ENCODE measurements around the gene EIF2B4.

Gene EIF2B4

DNA sequence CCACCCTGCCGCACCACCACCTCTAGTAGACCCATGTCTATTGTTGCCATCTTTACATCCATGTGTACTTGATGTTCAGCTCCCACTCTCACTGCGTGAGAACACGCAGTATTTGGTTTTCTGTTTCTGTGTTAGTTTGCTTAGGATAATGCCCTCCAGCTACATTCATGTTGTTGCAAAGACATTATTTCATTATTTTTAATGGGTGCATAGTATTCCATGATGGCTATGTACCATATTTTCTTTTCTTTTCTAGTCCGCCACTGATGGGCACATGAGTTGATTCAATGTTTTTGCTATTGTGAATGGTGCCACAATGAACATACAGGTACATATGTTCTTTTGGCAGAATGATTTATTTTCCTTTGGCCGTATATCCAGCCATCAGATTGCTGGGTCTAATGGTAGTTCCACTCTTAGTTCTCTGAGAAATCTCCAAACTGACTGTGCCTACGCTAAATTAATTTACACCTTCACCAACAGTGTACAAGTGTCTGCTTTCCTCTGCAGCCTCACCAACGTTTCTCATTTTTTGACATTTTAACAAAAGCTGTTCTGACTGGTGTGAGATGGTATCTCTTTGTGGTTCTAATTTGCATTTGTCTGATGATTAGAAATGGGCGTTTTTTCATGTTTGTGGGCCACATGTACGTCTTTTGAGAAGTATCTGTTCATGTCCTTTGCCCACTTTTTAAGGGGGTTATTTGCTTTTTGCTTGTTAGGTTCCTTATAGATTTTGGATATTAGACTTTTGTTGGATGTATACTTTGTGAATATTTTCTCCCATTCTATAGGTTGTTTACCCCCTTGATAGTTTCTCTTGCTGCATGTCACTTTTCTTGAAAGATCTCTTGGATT is 20.9 kb upstream of the EIF2B4 start:
- no peak for DNase-seq (ENCODE audit: insufficient read length)
- TF ChIP-seq POLR2AphosphoS5 (IDR thresholded peaks at IDR 0.05; ENCODE audit: low read depth, low read length) (peak; percentile 25; the same call in 1 of the 2 replicates), TAF1 (IDR thresholded peaks at IDR 0.05; ENCODE audit: borderline replicate concordance, low read depth, low read length) (no peak), POLR2A (IDR thresholded peaks at IDR 0.05; ENCODE audit: low read depth, low read length) (no peak)

DNA sequence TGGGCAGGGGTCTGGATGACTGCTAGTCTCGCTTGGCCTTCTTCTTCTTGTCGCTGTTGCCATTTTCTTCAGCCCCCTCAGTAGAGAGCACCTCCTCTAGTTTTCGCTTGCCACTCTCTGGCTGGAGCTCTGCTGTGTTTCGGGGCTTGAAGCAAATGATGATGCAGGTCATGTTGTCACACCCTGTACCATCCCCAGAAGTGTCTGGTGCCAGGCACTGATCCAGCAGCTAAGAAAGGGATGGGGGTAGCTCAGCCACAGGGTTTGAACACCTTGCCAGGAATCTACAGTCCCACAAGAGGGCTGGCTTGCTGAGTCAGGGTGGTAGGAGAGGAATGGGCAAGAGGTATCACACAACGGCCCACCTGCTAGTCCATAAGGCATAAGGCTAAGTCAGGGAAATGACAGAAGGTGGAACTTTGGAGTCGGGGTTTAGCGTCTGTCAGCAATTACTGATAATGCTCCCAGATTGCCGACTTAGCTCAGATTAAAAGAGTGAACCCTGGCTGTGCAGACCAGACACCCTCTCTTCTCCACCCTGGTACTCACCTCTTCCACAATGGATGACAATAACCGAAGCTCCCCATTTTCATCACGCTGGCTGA is 11.5 kb upstream of the EIF2B4 start:
- DNase-seq (ENCODE audit: insufficient read length) (no peak), FAIRE-seq (no peak)
- TF ChIP-seq POLR2AphosphoS5 (IDR thresholded peaks at IDR 0.05; ENCODE audit: low read depth, low read length) (no peak), POLR2A (IDR thresholded peaks at IDR 0.05; ENCODE audit: low read depth, low read length) (no peak), TAF1 (IDR thresholded peaks at IDR 0.05; ENCODE audit: borderline replicate concordance, low read depth, low read length) (no peak)

More for the DNA sequence above, 20.9 kb upstream of the EIF2B4 start:
- no peak for FAIRE-seq

DNA sequence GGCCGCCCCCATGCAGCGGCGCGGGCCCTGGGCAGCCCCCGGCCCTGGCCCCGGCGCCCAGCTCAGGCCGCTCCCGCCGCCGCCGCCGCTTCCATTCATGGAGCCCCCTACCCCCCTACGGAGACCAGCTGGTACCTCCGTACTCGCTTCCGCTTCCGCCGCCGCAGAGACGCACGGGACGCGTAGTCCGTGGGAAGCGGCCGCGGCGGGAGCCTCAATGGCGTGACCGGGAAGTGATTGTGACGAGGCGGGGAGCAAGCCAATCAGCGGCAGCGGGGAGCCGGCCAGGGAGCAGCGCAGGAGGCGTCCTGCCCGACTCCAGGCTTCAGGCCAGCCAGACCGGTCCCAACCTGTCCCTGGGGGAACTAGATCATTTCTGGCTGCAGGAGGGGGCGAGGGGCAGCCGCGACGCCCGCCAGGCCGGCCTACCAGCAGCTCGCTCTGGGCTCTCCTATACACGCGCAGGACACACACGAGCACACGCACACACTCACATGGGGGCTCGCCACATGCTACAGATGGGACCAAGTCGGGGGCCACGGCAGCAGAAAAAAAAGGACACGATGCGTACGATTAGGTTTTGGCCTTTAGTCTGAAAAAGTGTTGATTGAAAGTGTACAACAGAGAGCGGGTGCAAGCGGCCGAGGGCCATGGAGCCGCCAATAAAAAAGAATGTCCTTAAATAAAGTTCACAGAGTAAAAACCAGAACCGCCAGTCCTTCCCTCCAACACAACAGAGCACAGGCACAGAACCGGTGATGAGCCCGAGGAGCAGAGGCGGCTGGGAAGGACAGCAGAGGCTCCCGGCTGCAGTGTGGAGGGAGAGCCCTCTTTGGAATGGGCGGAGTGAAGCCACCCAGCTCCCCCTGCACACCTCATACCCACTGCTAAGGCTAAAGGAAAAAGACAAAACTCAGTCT is 10.7 kb upstream of the EIF2B4 start, which contains the start of gene ZNF513:
Gene ZNF513 (minus strand): TSS at position 109 of the 920 bp plus-strand sequence. CDS start 208 bp downstream, outside the sequence.
- peak; percentile 98 for FAIRE-seq
- peak; percentile 74; the same call in 1 of the 2 replicates for TF ChIP-seq POLR2AphosphoS5 (IDR thresholded peaks at IDR 0.05; ENCODE audit: low read depth, low read length)
- TF ChIP-seq TAF1 (IDR thresholded peaks at IDR 0.05; ENCODE audit: borderline replicate concordance, low read depth, low read length), result no peak
- TF ChIP-seq POLR2A (IDR thresholded peaks at IDR 0.05; ENCODE audit: low read depth, low read length), result peak; percentile 67; the same call in 1 of the 2 replicates
- peak; percentile 92 for DNase-seq (ENCODE audit: insufficient read length)

DNA sequence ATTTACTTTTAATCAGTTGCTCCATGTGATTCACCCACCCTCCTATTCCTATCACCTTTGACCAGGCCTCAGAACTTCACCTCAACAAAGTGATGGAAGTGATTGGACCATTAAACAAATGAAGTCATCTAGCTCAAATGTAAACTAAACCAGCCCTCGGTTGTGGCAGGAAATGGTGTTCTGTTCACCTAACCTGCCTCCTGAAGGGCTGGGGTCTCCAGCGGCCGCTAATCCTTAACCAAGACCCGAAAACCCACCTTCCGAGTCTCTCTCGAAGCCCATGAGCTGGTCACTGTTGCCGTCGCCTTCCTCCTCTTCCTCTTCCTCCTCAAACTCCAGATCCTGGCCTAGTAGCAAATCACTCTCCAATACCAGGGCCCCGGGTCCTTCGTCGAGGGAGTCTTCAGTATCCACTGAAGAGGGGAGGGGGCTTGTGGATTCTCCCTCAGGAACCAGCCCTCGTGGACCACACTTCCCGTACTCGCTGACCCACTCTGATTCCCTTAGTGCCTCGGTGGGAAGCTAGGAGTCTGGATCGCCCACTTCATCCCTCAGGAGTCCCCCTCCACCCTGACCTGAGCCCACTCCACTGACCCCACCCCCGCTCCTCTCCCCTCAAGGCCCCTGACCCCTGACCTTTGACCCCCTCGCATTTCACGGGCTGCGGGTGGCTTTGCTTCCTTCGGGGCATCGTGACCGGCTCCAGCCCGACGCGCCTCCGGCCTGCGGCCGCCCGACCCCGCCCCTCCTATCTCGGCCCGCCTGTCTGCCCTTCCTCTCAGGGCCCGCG is 9.9 kb upstream of the EIF2B4 start:
- no peak for DNase-seq (ENCODE audit: insufficient read length)
- no peak for TF ChIP-seq POLR2AphosphoS5 (IDR thresholded peaks at IDR 0.05; ENCODE audit: low read depth, low read length)
- no peak for TF ChIP-seq TAF1 (IDR thresholded peaks at IDR 0.05; ENCODE audit: borderline replicate concordance, low read depth, low read length)
- TF ChIP-seq POLR2A (IDR thresholded peaks at IDR 0.05; ENCODE audit: low read depth, low read length), result no peak
- peak; percentile 36 for FAIRE-seq

DNA sequence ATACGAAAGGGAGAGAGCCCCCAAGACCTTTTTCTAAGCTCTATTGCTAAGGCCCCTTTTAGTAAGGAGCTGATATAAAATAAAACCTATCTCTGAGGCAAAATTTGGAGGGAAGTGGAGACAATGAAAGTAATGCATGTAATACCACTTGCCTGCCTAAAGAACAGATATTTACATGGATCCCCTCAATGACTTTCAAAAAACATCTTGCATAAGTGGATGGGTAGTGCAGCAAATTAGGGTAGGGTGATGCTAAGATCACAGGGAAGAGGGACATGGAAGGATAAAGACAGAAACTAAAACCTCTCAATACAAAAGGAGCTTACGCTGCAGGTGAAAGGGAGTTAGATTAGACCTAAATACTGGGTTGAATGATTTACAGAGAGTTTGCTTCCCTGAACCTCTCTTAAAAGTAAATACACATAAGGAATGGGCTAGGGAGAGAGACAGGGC is 9.3 kb upstream of the EIF2B4 start:
- no peak for TF ChIP-seq TAF1 (IDR thresholded peaks at IDR 0.05; ENCODE audit: borderline replicate concordance, low read depth, low read length)
- TF ChIP-seq POLR2AphosphoS5 (IDR thresholded peaks at IDR 0.05; ENCODE audit: low read depth, low read length), result no peak
- TF ChIP-seq POLR2A (IDR thresholded peaks at IDR 0.05; ENCODE audit: low read depth, low read length), result no peak
- FAIRE-seq, result no peak
- DNase-seq (ENCODE audit: insufficient read length), result no peak

DNA sequence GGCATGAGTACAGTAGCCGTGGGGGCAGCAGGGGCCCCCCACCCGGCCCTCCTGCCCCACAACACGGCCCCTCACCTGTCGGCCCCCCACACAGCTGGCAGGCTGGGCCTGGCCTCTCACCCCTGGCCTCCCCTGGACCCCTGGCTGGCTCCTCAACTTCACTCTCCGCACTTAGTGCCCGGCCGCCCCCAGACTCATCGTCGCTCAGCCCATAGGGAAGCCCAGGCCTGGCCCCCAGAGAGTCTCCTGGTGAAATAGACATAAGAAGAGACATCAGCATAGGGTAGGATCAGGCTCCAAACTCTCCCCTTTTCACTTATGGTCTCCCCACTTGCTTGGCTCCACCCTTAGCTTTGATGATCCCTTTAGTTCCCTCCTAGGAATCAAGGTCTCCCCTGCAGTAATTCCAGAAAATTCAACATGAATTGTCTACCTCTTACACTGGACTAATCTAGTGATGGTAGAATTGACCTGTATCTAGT is 8.7 kb upstream of the EIF2B4 start:
- no peak for TF ChIP-seq POLR2AphosphoS5 (IDR thresholded peaks at IDR 0.05; ENCODE audit: low read depth, low read length)
- TF ChIP-seq POLR2A (IDR thresholded peaks at IDR 0.05; ENCODE audit: low read depth, low read length), result no peak
- TF ChIP-seq TAF1 (IDR thresholded peaks at IDR 0.05; ENCODE audit: borderline replicate concordance, low read depth, low read length), result no peak
- DNase-seq (ENCODE audit: insufficient read length) (no peak), FAIRE-seq (no peak)

DNA sequence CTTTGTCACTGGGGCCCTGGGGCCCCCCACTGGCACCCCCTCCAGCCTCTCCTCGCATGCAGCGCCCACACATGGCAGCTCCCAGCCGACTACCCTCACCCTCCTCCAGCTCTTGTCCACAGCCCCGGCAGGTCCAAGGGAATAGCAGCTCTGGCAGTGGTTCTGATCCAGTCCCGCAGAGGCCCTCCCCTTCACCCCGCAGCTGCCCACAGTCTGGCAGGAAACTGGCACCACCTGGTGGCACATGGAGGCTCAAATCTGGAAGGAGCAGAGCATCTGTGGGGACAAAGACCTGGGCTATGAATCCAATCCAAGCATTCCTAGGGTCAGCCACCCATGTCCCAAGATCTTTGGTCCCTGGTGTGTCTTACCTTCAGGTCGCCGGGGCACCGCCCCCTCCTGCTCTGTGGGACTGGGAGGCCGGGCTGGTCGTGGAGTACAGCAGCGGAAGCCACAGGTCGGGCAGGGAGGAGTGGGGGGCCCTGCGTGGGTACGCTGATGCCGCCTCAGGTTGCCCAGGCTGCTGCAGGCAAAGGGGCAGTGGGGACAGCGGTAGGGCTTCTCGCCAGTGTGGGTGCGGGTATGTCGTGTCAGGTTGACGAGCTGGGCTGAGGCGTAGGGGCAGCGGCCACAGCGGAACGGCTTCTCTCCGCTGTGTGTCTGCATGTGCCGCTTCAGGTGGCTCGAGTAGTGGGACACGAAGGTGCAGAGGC is 8.1 kb upstream of the EIF2B4 start:
- DNase-seq (ENCODE audit: insufficient read length) (no peak), FAIRE-seq (no peak)
- TF ChIP-seq TAF1 (IDR thresholded peaks at IDR 0.05; ENCODE audit: borderline replicate concordance, low read depth, low read length) (no peak), POLR2AphosphoS5 (IDR thresholded peaks at IDR 0.05; ENCODE audit: low read depth, low read length) (peak; percentile 42; the same call in 1 of the 2 replicates)

DNA sequence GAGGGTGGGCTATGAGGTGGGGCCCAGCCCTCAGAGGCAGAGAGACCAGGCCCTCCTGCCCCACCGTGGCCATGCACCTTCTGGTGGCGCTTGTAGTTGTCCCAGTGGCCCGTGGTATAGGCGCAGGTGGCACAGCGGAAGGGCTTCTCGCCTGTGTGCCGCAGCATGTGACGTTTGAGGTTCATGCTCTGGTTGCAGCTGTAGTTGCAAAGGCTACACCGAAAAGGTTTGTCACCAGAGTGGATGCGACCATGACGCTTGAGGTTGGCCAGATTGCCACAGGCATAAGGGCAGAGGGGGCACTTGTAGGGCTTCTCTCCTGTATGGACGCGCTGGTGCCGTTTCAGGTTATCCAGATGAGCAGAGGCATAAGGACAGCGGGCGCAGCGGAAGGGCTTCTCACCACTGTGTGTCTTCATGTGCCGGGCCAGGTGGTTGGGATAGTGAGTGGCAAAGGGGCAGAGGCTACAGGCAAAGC is 7.5 kb upstream of the EIF2B4 start:
- peak; percentile 53; the same call in 1 of the 2 replicates for TF ChIP-seq POLR2AphosphoS5 (IDR thresholded peaks at IDR 0.05; ENCODE audit: low read depth, low read length)
- TF ChIP-seq TAF1 (IDR thresholded peaks at IDR 0.05; ENCODE audit: borderline replicate concordance, low read depth, low read length), result no peak
- TF ChIP-seq POLR2A (IDR thresholded peaks at IDR 0.05; ENCODE audit: low read depth, low read length), result peak; percentile 62
- DNase-seq (ENCODE audit: insufficient read length), result no peak
- no peak for FAIRE-seq

DNA sequence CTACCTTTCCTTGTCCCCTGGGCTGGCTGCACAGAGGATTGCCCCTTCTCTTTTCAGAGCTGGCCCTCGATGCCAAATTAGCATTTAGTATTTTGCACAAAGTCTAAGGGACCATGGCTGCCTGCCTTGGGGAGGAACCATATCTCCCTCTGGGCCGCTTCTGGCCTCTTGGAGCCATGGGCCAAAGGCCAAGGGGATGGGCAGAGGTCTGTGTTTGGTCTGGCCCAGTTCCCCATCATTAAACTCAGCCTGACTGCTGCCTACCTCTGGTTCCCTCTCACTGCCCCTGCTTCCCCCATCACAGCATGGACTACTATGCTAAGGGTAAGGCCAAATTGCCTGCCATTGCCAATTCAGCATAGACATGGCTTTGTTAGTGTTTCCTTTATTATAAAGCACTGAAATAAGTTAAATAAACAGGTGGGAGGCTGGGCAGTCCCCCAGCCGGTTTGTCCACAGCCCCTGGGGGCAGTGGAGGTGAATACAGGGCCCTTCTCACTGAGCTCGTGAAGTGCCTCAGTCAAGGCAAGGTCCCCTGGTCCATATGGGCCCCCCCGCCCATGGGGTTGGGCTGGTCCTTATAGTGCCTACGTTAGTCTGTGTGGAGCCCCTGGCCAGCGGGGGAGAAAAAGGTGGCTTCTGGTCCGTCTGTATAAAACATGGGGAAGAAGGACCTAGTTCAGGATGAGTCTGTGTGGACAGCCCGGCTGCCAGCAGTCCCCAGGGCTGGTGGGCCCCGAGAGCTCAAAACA is 6.9 kb upstream of the EIF2B4 start:
- no peak for TF ChIP-seq POLR2A (IDR thresholded peaks at IDR 0.05; ENCODE audit: low read depth, low read length)
- DNase-seq (ENCODE audit: insufficient read length) (no peak), FAIRE-seq (no peak)

Data from GM12892 (cell line).